Testis (tissue), 3 donors: ENCODE results near the gene LRRC8C. TPM values are rescaled to one million over a fixed set of nuclear protein-coding genes. Genes with fewer than 3 reads are reported as not detected.

Experiments
- DNase-seq: peaks from one replicate; pipeline ENCODE4 v3.0.0-alpha.2; 2019
- H3K27ac ChIP-seq, 2 donors: fragments of 200-600 bp; sonication (generic); one replicate each; pipeline ENCODE4 v1.5.1; 2019
- H3K27me3 ChIP-seq: fragments of 200-600 bp; sonication (generic); one replicate; pipeline ENCODE4 v1.5.1; 2019
- H3K36me3 ChIP-seq: fragments of 200-600 bp; sonication (generic); one replicate; pipeline ENCODE4 v1.5.1; 2017; ENCODE audit warnings: low read depth; ENCODE audit errors: missing control alignments
- H3K4me1 ChIP-seq: fragments of 200-600 bp; sonication (generic); one replicate; pipeline ENCODE4 v1.5.1; 2019
- H3K4me3 ChIP-seq, 2 donors: fragments of 200-600 bp; sonication (generic); one replicate each; pipeline ENCODE4 v1.5.1; 2017 to 2019
- H3K9me3 ChIP-seq: fragments of 200-600 bp; sonication (generic); one replicate; pipeline ENCODE4 v1.5.1; 2017
- POLR2A ChIP-seq: fragments of 450-650 bp; IDR thresholded peaks from one replicate; pipeline ENCODE4 v1.6.1; 2017; ENCODE audit warnings: antibody characterized with exemption, mild to moderate bottlenecking, moderate library complexity
- WGBS, 2 donors: methylation state at CpG; one replicate each; pipeline ENCODE4 v1.1.5; 2018; 5-methylcytosine and 5-hydroxymethylcytosine counted together
- intact Hi-C: fragments of 100-400 bp; cut with DNase I; formaldehyde crosslinking; loops from one replicate; pipeline ENCODE4 v1.15.1; 2023; ENCODE audit warnings: low total_unique reads
- polyA plus RNA-seq: library from polyadenylated mRNA; stranded (reverse); fragments of 350-450 nt; fragmentation: Illumina TruSeq; extraction: RNeasy Lipid Tissue Mini Kit (QIAGEN cat#74804); gene quantifications from one replicate; pipeline ENCODE4 v1.2.3, GENCODE V29; 2014; ENCODE audit warnings: low read depth, low replicate concordance; ENCODE audit not compliant: insufficient read depth
- total RNA-seq, 2 donors: library from RNA; depleted of rRNA; stranded (reverse); fragments of >200 nt; gene quantifications; one replicate each; pipeline ENCODE4 v1.2.3, GENCODE V29; 2016
- TF ChIP-seq, protein P1 (sequence below), 3 experiments: fragments of 450-650 bp in 2 of 3; fragments of 200-600 bp in 1 of 3; sonication (generic) in 1 of 3; IDR thresholded peaks; one replicate each; pipeline ENCODE4 v1.5.1; 2016 to 2019; ENCODE audit warnings: antibody characterized with exemption in 3 of 3, mild to moderate bottlenecking in 2 of 3, moderate library complexity in 1 of 3

The LRRC8C gene
- total and polyA plus RNA-seq, 3 donors from 2014 or later = 8.2 to 19.8 (median 16.2) TPM

DNA sequence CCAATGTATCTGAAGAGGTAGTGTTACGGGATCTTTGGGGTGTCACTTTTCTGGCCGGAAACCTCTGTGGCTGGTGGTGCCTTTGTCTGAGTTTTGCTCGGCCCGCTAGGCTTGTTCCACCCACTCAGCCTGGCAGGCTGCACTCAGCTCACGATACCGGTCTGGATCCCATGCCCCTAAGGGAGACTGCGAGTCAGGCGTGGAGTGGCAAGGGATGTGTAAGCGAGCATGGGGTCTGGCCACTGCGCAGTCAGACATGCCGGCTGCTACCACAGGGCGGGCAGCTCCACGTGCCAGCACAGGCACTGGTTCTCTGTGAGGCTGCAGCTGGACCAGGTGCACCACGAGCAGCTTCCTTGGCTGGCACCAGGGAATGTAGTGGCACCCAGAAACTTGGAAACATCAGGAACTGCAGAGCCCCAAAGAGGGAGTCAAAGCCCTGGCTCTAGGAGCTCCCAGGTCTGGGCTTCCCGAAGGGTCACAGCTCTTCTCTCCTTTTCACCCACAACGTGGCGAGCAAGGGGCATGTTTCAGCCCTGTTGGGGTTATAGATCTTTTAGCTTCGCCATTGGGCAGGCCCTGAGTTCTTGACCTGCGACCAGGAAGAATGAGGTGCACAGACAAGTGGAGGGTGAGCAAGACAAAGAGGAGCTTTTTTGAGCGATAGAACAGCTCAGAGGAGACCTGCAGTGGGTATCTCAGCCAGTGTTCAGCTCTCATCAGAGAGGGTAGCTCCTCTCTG is 23.8 kb upstream of the LRRC8C start:
- WGBS, 2 donors = 82 to 94% methylated on average over 10 to 20 of the region's 20 CpGs
- intact Hi-C loops = loop anchor here (10.0 kb wide), 1 partner anchor 124 kb away; no protein-coding TSS in a partner anchor
- Histone ChIP-seq H3K27ac (peak overlapping the region in 1 of 2 donors; percentile 28), H3K27me3 (no peaks in the 10 kb centered on the region), H3K4me1 (peaks cover 19% of the 10 kb centered on the region), H3K36me3 (no peaks in the 10 kb centered on the region), H3K9me3 (no peaks in the 10 kb centered on the region), H3K4me3 (no peak overlapping the region)
- TF ChIP-seq, protein P1, sequence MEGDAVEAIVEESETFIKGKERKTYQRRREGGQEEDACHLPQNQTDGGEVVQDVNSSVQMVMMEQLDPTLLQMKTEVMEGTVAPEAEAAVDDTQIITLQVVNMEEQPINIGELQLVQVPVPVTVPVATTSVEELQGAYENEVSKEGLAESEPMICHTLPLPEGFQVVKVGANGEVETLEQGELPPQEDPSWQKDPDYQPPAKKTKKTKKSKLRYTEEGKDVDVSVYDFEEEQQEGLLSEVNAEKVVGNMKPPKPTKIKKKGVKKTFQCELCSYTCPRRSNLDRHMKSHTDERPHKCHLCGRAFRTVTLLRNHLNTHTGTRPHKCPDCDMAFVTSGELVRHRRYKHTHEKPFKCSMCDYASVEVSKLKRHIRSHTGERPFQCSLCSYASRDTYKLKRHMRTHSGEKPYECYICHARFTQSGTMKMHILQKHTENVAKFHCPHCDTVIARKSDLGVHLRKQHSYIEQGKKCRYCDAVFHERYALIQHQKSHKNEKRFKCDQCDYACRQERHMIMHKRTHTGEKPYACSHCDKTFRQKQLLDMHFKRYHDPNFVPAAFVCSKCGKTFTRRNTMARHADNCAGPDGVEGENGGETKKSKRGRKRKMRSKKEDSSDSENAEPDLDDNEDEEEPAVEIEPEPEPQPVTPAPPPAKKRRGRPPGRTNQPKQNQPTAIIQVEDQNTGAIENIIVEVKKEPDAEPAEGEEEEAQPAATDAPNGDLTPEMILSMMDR (IDR thresholded peaks at IDR 0.05) = no peak
- no peak for TF ChIP-seq POLR2A
- no peak for DNase-seq

DNA sequence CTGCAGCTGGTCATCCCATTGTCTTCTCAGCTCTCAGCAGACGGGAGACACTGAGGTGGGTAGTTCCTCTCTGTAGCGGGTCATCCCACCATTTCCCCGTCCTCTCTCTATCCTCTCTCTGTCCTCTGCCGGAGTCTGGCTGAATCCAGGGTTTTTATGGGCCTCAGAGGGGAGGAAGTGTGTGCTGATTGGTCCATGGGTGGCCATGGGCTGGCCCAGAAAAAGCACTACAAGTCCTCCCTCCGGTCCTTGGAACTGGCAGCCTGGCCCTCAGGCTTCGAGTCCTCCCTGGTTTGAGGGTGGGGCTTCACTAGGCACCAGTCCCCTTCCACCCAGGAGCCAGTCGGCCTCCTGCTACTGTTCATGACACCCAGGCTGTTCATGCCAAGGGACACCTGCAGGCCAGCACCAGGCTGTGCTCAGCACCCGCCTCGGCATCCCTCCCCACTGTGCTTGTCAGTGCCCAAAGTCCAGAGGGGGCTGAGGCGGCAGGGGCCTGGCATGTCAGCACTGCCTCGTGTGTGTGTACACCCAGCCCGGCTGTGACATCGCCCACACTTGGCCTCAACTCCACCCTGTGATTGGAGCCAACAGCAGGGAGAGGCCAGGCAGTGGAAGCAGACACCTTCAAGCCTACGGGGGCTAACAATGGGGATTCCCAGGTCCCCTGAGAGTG is 23.0 kb upstream of the LRRC8C start:
- no peak for DNase-seq
- Histone ChIP-seq H3K27ac (no peak overlapping the region), H3K9me3 (no peaks in the 10 kb centered on the region), H3K4me3 (no peak overlapping the region), H3K4me1 (peaks cover 19% of the 10 kb centered on the region), H3K27me3 (no peaks in the 10 kb centered on the region), H3K36me3 (no peaks in the 10 kb centered on the region)
- intact Hi-C loops = loop anchor here (10.0 kb wide), 1 partner anchor 125 kb away; no protein-coding TSS in a partner anchor
- WGBS, 2 donors = 74 to 82% methylated on average over 6 to 13 of the region's 14 CpGs
- TF ChIP-seq POLR2A = no peak
- TF ChIP-seq, protein P1 (IDR thresholded peaks at IDR 0.05) = no peak

DNA sequence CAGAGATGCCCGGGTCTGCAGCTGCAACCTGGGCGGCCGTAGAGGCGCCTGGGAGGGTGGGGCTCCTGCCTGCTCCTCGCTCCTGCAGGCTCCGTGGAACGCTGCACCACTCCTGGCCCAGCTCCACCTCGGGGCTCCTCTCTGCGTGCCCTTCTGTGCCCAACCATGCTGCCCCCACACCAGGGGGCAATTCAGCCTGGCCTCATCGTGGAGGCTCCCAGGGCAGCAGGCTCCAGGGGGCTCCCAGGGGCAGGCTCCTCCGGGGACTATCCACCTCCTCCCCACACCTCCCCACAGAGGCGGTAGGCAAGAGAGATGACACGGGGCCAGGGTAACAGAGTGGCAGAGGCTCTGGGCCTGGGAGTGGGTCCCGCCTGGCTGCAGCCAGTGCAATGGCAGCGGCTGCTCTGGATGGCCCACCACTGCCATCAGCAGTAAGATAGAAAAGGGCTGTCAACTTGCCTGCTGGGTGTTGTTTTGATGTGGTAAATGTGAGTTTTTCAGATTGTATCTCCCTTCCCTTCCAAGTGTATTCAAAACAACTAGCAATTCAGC is 22.4 kb upstream of the LRRC8C start:
- Histone ChIP-seq H3K4me3 (no peak overlapping the region), H3K27me3 (no peaks in the 10 kb centered on the region), H3K27ac (no peak overlapping the region), H3K36me3 (no peaks in the 10 kb centered on the region), H3K9me3 (no peaks in the 10 kb centered on the region), H3K4me1 (peaks cover 18% of the 10 kb centered on the region)
- TF ChIP-seq, protein P1 (IDR thresholded peaks at IDR 0.05) = no peak
- TF ChIP-seq POLR2A = no peak
- WGBS, 2 donors = 56 to 61% methylated on average over 8 to 15 of the region's 15 CpGs
- intact Hi-C loops = no loop called here
- DNase-seq = no peak

DNA sequence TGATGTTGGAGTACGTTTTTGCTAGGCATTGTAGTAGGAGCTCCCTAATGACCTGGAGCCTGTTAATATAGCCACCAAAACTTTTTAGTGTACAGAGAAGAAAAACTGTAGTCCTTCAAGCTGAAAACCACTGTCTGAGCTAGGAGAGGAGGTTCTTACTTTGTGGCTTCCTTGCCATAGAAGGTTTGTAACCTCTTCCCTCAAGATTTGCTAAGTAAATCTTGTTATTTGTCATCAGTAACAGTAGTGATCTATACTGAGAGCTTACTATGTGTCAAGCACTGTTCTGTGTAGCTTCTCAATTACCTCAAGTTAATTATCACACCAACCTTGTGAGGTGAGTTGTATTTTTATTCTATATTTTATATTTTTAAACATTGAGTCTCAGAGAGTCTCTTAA is 21.2 kb upstream of the LRRC8C start:
- no peak for DNase-seq
- H3K9me3 ChIP-seq = no peaks in the 10 kb centered on the region
- peaks cover 21% of the 10 kb centered on the region for H3K4me1 ChIP-seq
- 78 to 92% methylated on average over 1 of the region's 1 CpG for WGBS, 2 donors
- H3K27me3 ChIP-seq = no peaks in the 10 kb centered on the region
- intact Hi-C loops = no loop called here
- no peak overlapping the region for H3K27ac ChIP-seq
- TF ChIP-seq POLR2A = no peak
- TF ChIP-seq, protein P1 (IDR thresholded peaks at IDR 0.05) = no peak
- no peak overlapping the region for H3K4me3 ChIP-seq
- H3K36me3 ChIP-seq = no peaks in the 10 kb centered on the region
